ENCODE data around the gene SELENON. TPM values are rescaled to one million over a fixed set of nuclear protein-coding genes. Genes with fewer than 3 reads are reported as not detected.

The SELENON gene
- total RNA-seq, 1 donor from 2014 or later = 95.9 TPM

GRCh38 chr1:25810341-25811299 lies 10.6 kb downstream of the SELENON start:
- Histone ChIP-seq H3K27ac (no peak overlapping the region), H3K4me3 (no peak overlapping the region), H3K9me3 (no peaks in the 10 kb centered on the region), H3K27me3 (no peaks in the 10 kb centered on the region), H3K4me1 (peaks cover 30% of the 10 kb centered on the region), H3K36me3 (peaks cover 69% of the 10 kb centered on the region)
- DNase-seq (peak; percentile 86), ATAC-seq (peak; percentile 77)
- intact Hi-C loops (cut with DNase I) = no loop called here
- TF ChIP-seq CTCF (IDR thresholded peaks at IDR 0.05) = peak; percentile 91

GRCh38 chr1:25811384-25812082 lies 11.5 kb downstream of the SELENON start:
- TF ChIP-seq CTCF (IDR thresholded peaks at IDR 0.05) = no peak
- peaks cover 22% of the 10 kb centered on the region for H3K4me1 ChIP-seq
- no peak for ATAC-seq
- no peak overlapping the region for H3K4me3 ChIP-seq
- intact Hi-C loops (cut with DNase I) = no loop called here
- no peaks in the 10 kb centered on the region for H3K9me3 ChIP-seq
- peak; percentile 58 for DNase-seq
- H3K36me3 ChIP-seq = peaks cover 70% of the 10 kb centered on the region
- H3K27ac ChIP-seq = no peak overlapping the region
- no peaks in the 10 kb centered on the region for H3K27me3 ChIP-seq

- ATAC-seq (no peak), DNase-seq (no peak)
- no peaks in the 10 kb centered on the region for H3K9me3 ChIP-seq
- TF ChIP-seq CTCF (IDR thresholded peaks at IDR 0.05) = no peak
- peaks cover 60% of the 10 kb centered on the region for H3K36me3 ChIP-seq
- intact Hi-C loops (cut with DNase I) = no loop called here
- H3K27me3 ChIP-seq = no peaks in the 10 kb centered on the region
- H3K27ac ChIP-seq = no peak overlapping the region
- no peak overlapping the region for H3K4me3 ChIP-seq
- H3K4me1 ChIP-seq = peaks cover 20% of the 10 kb centered on the region
Observed at GRCh38 chr1:25813071-25813733, 13.2 kb downstream of the SELENON start.

GRCh38 chr1:25813734-25814471 lies 13.9 kb downstream of the SELENON start:
- intact Hi-C loops (cut with DNase I) = no loop called here
- no peak for TF ChIP-seq CTCF (IDR thresholded peaks at IDR 0.05)
- ATAC-seq = no peak
- no peak overlapping the region for H3K4me3 ChIP-seq
- no peaks in the 10 kb centered on the region for H3K9me3 ChIP-seq
- H3K36me3 ChIP-seq = peaks cover 53% of the 10 kb centered on the region
- H3K27ac ChIP-seq = no peak overlapping the region
- H3K27me3 ChIP-seq = no peaks in the 10 kb centered on the region
- H3K4me1 ChIP-seq = peaks cover 23% of the 10 kb centered on the region
- peak; percentile 54 for DNase-seq

- Histone ChIP-seq H3K27me3 (no peaks in the 10 kb centered on the region), H3K36me3 (peaks cover 47% of the 10 kb centered on the region), H3K4me1 (peaks cover 26% of the 10 kb centered on the region), H3K9me3 (no peaks in the 10 kb centered on the region), H3K4me3 (no peak overlapping the region), H3K27ac (no peak overlapping the region)
- ATAC-seq (no peak), DNase-seq (peak; percentile 42)
- TF ChIP-seq CTCF (IDR thresholded peaks at IDR 0.05) = no peak
- intact Hi-C loops (cut with DNase I) = no loop called here
Observed at GRCh38 chr1:25814549-25815087, 14.6 kb downstream of the SELENON start.
